ENCODE data around the gene SDK1.

DNA sequence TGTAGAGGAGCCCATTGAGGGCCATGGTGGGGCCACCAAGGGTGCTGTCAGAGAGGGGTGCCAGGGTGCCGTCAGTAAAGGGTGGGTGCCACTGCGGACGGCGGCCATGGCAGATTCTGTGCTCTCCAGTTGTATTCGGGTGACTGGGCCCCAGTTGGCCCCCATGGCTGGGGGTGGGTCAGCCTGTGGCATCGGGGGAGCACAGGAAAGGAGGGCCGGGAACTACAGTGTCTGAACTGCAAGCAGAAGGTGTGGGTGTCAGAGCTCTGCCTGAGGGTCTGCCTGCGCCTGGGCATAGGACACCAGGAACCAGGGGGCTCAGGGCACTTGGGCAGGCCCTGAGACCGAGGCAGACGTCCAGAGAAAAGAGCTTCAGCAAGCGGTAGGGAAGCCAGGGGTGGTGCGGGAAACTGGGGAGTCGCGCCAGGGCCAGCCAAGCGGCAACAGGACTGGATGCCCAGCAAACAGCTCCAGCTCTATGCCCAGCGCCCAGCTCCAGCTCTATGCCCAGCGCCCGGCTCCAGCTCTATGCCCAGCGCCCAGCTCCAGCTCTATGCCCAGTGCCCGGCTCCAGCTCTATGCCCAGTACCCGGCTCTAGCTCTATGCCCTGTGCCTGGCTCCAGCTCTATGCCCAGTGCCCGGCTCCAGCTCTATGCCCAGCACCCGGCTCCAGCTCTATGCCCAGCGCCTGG, 878.8 kb downstream of the SDK1 start:
- TF ChIP-seq, protein P1, sequence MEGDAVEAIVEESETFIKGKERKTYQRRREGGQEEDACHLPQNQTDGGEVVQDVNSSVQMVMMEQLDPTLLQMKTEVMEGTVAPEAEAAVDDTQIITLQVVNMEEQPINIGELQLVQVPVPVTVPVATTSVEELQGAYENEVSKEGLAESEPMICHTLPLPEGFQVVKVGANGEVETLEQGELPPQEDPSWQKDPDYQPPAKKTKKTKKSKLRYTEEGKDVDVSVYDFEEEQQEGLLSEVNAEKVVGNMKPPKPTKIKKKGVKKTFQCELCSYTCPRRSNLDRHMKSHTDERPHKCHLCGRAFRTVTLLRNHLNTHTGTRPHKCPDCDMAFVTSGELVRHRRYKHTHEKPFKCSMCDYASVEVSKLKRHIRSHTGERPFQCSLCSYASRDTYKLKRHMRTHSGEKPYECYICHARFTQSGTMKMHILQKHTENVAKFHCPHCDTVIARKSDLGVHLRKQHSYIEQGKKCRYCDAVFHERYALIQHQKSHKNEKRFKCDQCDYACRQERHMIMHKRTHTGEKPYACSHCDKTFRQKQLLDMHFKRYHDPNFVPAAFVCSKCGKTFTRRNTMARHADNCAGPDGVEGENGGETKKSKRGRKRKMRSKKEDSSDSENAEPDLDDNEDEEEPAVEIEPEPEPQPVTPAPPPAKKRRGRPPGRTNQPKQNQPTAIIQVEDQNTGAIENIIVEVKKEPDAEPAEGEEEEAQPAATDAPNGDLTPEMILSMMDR (IDR thresholded peaks at IDR 0.05 in 2 of 3, conservative IDR thresholded peaks at IDR 0.05 in 1 of 3; ENCODE audit: control insufficient read depth in 2 of 3, extremely low read depth in 1 of 3, insufficient read depth in 1 of 3, low read depth in 3 of 3, low read length in 3 of 3) = no peak
- TF ChIP-seq TCF12 (IDR thresholded peaks at IDR 0.05; ENCODE audit: low read depth, low read length) (no peak), CEBPB (IDR thresholded peaks at IDR 0.05; ENCODE audit: borderline replicate concordance in 1 of 2, low read depth in 2 of 2, low read length in 2 of 2) (no peak), NFYB (IDR thresholded peaks at IDR 0.05; ENCODE audit: insufficient read depth, low read depth, low read length) (no peak), POLR2AphosphoS5 (IDR thresholded peaks at IDR 0.05; ENCODE audit: low read length) (no peak), BCL11A (IDR thresholded peaks at IDR 0.05; ENCODE audit: low read depth, low read length) (no peak), SREBF2 (IDR thresholded peaks at IDR 0.05; ENCODE audit: low read length) (no peak), ESRRA (IDR thresholded peaks at IDR 0.05; ENCODE audit: low read length) (no peak)
- TF ChIP-seq, protein P2, sequence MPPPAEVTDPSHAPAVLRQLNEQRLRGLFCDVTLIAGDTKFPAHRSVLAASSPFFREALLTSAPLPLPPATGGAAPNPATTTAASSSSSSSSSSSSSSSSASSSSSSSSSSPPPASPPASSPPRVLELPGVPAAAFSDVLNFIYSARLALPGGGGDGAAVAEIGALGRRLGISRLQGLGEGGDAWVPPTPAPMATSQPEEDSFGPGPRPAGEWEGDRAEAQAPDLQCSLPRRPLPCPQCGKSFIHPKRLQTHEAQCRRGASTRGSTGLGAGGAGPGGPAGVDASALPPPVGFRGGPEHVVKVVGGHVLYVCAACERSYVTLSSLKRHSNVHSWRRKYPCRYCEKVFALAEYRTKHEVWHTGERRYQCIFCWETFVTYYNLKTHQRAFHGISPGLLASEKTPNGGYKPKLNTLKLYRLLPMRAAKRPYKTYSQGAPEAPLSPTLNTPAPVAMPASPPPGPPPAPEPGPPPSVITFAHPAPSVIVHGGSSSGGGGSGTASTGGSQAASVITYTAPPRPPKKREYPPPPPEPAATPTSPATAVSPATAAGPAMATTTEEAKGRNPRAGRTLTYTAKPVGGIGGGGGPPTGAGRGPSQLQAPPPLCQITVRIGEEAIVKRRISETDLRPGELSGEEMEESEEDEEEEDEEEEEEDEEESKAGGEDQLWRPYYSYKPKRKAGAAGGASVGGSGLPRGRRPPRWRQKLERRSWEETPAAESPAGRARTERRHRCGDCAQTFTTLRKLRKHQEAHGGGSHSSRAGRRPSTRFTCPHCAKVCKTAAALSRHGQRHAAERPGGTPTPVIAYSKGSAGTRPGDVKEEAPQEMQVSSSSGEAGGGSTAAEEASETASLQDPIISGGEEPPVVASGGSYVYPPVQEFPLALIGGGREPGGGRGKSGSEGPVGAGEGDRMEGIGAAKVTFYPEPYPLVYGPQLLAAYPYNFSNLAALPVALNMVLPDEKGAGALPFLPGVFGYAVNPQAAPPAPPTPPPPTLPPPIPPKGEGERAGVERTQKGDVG (CRISPR knock-in tag; IDR thresholded peaks at IDR 0.05) = no peak

Measured in GM12878 (cell line).